Neuronal stem cell (in vitro differentiated cells): ENCODE data around the gene LY9.
A peak's percentile ranks its signal among the peaks of the same experiment; 100 is the strongest.

Experiments
- DNase-seq: peaks from one replicate; pipeline ENCODE4 v3.0.0-alpha.2; 2013; ENCODE audit warnings: low spot score
- H2AFZ ChIP-seq: one replicate; pipeline ENCODE4 v1.6.1; 2013; ENCODE audit warnings: mild to moderate bottlenecking, low read length, inconsistent platforms
- H2AK5ac ChIP-seq: 2 replicates; pipeline ENCODE4 v1.6.1; 2013; ENCODE audit warnings: low read depth, mild to moderate bottlenecking, inconsistent platforms, low read length, moderate library complexity, mixed read lengths
- H2BK120ac ChIP-seq: 2 replicates; pipeline ENCODE4 v1.6.1; 2013; ENCODE audit warnings: low read depth, mild to moderate bottlenecking, inconsistent platforms, low read length, moderate library complexity, mixed read lengths
- H2BK12ac ChIP-seq: one replicate; pipeline ENCODE4 v1.6.1; 2013; ENCODE audit warnings: low read length, inconsistent platforms
- H2BK15ac ChIP-seq: 2 replicates; pipeline ENCODE4 v1.6.1; 2013; ENCODE audit warnings: mild to moderate bottlenecking, low read length, inconsistent platforms, mixed read lengths
- H2BK5ac ChIP-seq: one replicate; pipeline ENCODE4 v1.6.1; 2013; ENCODE audit warnings: inconsistent platforms, mild to moderate bottlenecking, low read length, moderate library complexity
- H3K14ac ChIP-seq: one replicate; pipeline ENCODE4 v1.6.1; 2013; ENCODE audit warnings: low read length, inconsistent platforms
- H3K18ac ChIP-seq: 2 replicates; pipeline ENCODE4 v1.6.1; 2013; ENCODE audit warnings: low read length, inconsistent platforms
- H3K23ac ChIP-seq: 2 replicates; pipeline ENCODE4 v1.6.1; 2013; ENCODE audit warnings: low read depth, mild to moderate bottlenecking, mixed read lengths, low read length, inconsistent platforms; ENCODE audit not compliant: poor library complexity
- H3K27ac ChIP-seq: replicated peaks from 3 replicates; pipeline ENCODE4 v1.5.1; 2013; ENCODE audit warnings: low read length, inconsistent platforms
- H3K27me3 ChIP-seq, 3 experiments: 2 replicates each; pipeline ENCODE4 v1.6.1; 2013; ENCODE audit warnings: low read length in 3 of 3, mild to moderate bottlenecking in 2 of 3, inconsistent platforms in 1 of 3, low read depth in 1 of 3, mixed read lengths in 1 of 3, moderate library complexity in 1 of 3; ENCODE audit not compliant: control insufficient read depth in 3 of 3, insufficient read depth in 3 of 3
- H3K36me3 ChIP-seq, 2 donors: replicated peaks in 1 of 2; 2 replicates each; pipeline ENCODE4 v1.6.1; 2013; ENCODE audit warnings: low read length in 2 of 2; ENCODE audit not compliant: control insufficient read depth in 2 of 2, insufficient read depth in 2 of 2
- H3K4ac ChIP-seq: 2 replicates; pipeline ENCODE4 v1.6.1; 2013; ENCODE audit warnings: inconsistent platforms, mild to moderate bottlenecking, low read length, moderate library complexity
- H3K4me1 ChIP-seq, 2 donors: 1 replicate in 1 of 2; 2 replicates in 1 of 2; pipeline ENCODE4 v1.6.1; 2013; ENCODE audit warnings: low read length in 2 of 2, low read depth in 1 of 2; ENCODE audit not compliant: control insufficient read depth in 2 of 2, insufficient read depth in 1 of 2
- H3K4me2 ChIP-seq: one replicate; pipeline ENCODE4 v1.6.1; 2013; ENCODE audit warnings: mild to moderate bottlenecking, low read length, inconsistent platforms; ENCODE audit not compliant: insufficient read depth, poor library complexity, severe bottlenecking
- H3K4me3 ChIP-seq, 2 donors: 2 replicates each; pipeline ENCODE4 v1.5.1; 2013; ENCODE audit warnings: low read length in 2 of 2, mild to moderate bottlenecking in 2 of 2, inconsistent platforms in 1 of 2, moderate library complexity in 1 of 2
- H3K79me1 ChIP-seq: one replicate; pipeline ENCODE4 v1.6.1; 2013; ENCODE audit warnings: low read depth, mild to moderate bottlenecking, inconsistent platforms, low read length, moderate library complexity
- H3K9ac ChIP-seq: one replicate; pipeline ENCODE4 v1.6.1; 2013; ENCODE audit warnings: mild to moderate bottlenecking, low read depth, low read length, inconsistent platforms; ENCODE audit not compliant: poor library complexity
- H3K9me3 ChIP-seq, 2 donors: replicated peaks in 1 of 2; 2 replicates each; pipeline versions ENCODE3 to v1.6.1; 2013; ENCODE audit warnings: low read length in 2 of 2, mild to moderate bottlenecking in 2 of 2, inconsistent platforms in 1 of 2, low read depth in 1 of 2, mixed read lengths in 1 of 2, moderate library complexity in 1 of 2; ENCODE audit not compliant: control insufficient read depth in 2 of 2, insufficient read depth in 1 of 2
- H4K8ac ChIP-seq: one replicate; pipeline ENCODE4 v1.6.1; 2013; ENCODE audit warnings: low read depth, mild to moderate bottlenecking, inconsistent platforms, low read length, moderate library complexity
- H4K91ac ChIP-seq: one replicate; pipeline ENCODE4 v1.6.1; 2013; ENCODE audit warnings: low read length, low read depth, mild to moderate bottlenecking, inconsistent platforms; ENCODE audit not compliant: poor library complexity
- WGBS, 2 donors: extraction: QIAGEN DNeasy Blood & Tissue Kit; methylation state at CpG; one replicate each; pipeline ENCODE4 v1.1.7; 2013; ENCODE audit warnings: missing lambda C conversion rate in 2 of 2, mixed read lengths in 1 of 2; ENCODE audit not compliant: insufficient read length in 2 of 2, insufficient replicate concordance in 1 of 2; ENCODE audit errors: extremely low coverage in 2 of 2; 5-methylcytosine and 5-hydroxymethylcytosine counted together

The LY9 gene

GRCh38 chr1:160773093-160773492 lies 22.9 kb upstream of the LY9 start:
- no peak overlapping the region for H2AK5ac ChIP-seq
- H3K9ac ChIP-seq = no peak overlapping the region
- H3K4me2 ChIP-seq = no peak overlapping the region
- H3K4ac ChIP-seq = no peak overlapping the region
- no peak overlapping the region for H3K4me3 ChIP-seq
- no peaks in the 10 kb centered on the region for H3K36me3 ChIP-seq
- DNase-seq = no peak
- H3K79me1 ChIP-seq = no peaks in the 10 kb centered on the region
- H3K4me1 ChIP-seq = peaks cover 0 to 3% of the 10 kb centered on the region in 2 donors
- H3K18ac ChIP-seq = no peak overlapping the region
- no peak overlapping the region for H2BK120ac ChIP-seq
- no peak overlapping the region for H2BK12ac ChIP-seq
- no CpG with 5 or more reads among the region's 3 CpGs for WGBS, 2 donors
- no peak overlapping the region for H4K91ac ChIP-seq
- H2BK5ac ChIP-seq = no peak overlapping the region
- H2BK15ac ChIP-seq = no peak overlapping the region
- H3K27me3 ChIP-seq = no peaks in the 10 kb centered on the region
- H3K27ac ChIP-seq = no peak overlapping the region
- no peaks in the 10 kb centered on the region for H3K9me3 ChIP-seq
- H3K14ac ChIP-seq = no peak overlapping the region
- H4K8ac ChIP-seq = no peak overlapping the region
- no peak overlapping the region for H3K23ac ChIP-seq
- no peak overlapping the region for H2AFZ ChIP-seq

- H3K9ac ChIP-seq = no peak overlapping the region
- no peak overlapping the region for H2BK12ac ChIP-seq
- no peaks in the 10 kb centered on the region for H3K79me1 ChIP-seq
- peaks cover 0 to 3% of the 10 kb centered on the region in 2 donors for H3K4me1 ChIP-seq
- H3K4ac ChIP-seq = no peak overlapping the region
- H3K14ac ChIP-seq = no peak overlapping the region
- H2BK5ac ChIP-seq = no peak overlapping the region
- no peak overlapping the region for H3K4me3 ChIP-seq
- no peaks in the 10 kb centered on the region for H3K27me3 ChIP-seq
- no peak overlapping the region for H2BK120ac ChIP-seq
- H3K9me3 ChIP-seq = no peaks in the 10 kb centered on the region
- no peak overlapping the region for H2AFZ ChIP-seq
- DNase-seq = no peak
- H3K4me2 ChIP-seq = no peak overlapping the region
- H3K23ac ChIP-seq = no peak overlapping the region
- WGBS, 2 donors = no CpG with 5 or more reads among the region's 2 CpGs
- H2AK5ac ChIP-seq = no peak overlapping the region
- H3K36me3 ChIP-seq = no peaks in the 10 kb centered on the region
- no peak overlapping the region for H3K27ac ChIP-seq
- H4K91ac ChIP-seq = no peak overlapping the region
- H2BK15ac ChIP-seq = no peak overlapping the region
- no peak overlapping the region for H3K18ac ChIP-seq
- no peak overlapping the region for H4K8ac ChIP-seq
These were observed 20.9 kb upstream of the LY9 start for GRCh38 chr1:160774886-160775719.

GRCh38 chr1:160776178-160776577 lies 19.8 kb upstream of the LY9 start:
- Histone ChIP-seq H3K14ac (no peak overlapping the region), H2AK5ac (peak overlapping the region; percentile 8), H2AFZ (no peak overlapping the region), H3K27me3 (no peaks in the 10 kb centered on the region), H3K4me1 (peaks cover 0 to 3% of the 10 kb centered on the region in 2 donors), H3K4me3 (no peak overlapping the region), H3K4ac (no peak overlapping the region), H3K18ac (no peak overlapping the region), H3K9me3 (no peaks in the 10 kb centered on the region), H3K36me3 (no peaks in the 10 kb centered on the region), H4K8ac (no peak overlapping the region), H4K91ac (no peak overlapping the region), H2BK5ac (no peak overlapping the region), H2BK12ac (no peak overlapping the region), H3K23ac (no peak overlapping the region), H2BK15ac (no peak overlapping the region), H3K27ac (no peak overlapping the region), H3K4me2 (no peak overlapping the region), H3K9ac (no peak overlapping the region), H3K79me1 (no peaks in the 10 kb centered on the region), H2BK120ac (no peak overlapping the region)
- no peak for DNase-seq
- no CpG with 5 or more reads among the region's 1 CpG for WGBS, 2 donors

GRCh38 chr1:160777486-160778089 lies 18.4 kb upstream of the LY9 start:
- no peaks in the 10 kb centered on the region for H3K79me1 ChIP-seq
- H2BK12ac ChIP-seq = no peak overlapping the region
- H2AK5ac ChIP-seq = no peak overlapping the region
- H2AFZ ChIP-seq = no peak overlapping the region
- WGBS, 2 donors = no CpG with 5 or more reads among the region's 7 CpGs
- H3K9me3 ChIP-seq = no peaks in the 10 kb centered on the region
- H2BK15ac ChIP-seq = no peak overlapping the region
- H3K36me3 ChIP-seq = no peaks in the 10 kb centered on the region
- no peak overlapping the region for H3K4me3 ChIP-seq
- H2BK120ac ChIP-seq = no peak overlapping the region
- H3K27ac ChIP-seq = no peak overlapping the region
- H3K23ac ChIP-seq = no peak overlapping the region
- no peak overlapping the region for H3K4me2 ChIP-seq
- H4K91ac ChIP-seq = no peak overlapping the region
- no peak overlapping the region for H4K8ac ChIP-seq
- no peaks in the 10 kb centered on the region for H3K27me3 ChIP-seq
- H3K14ac ChIP-seq = no peak overlapping the region
- H3K4me1 ChIP-seq = peaks cover 0 to 4% of the 10 kb centered on the region in 2 donors
- no peak overlapping the region for H2BK5ac ChIP-seq
- no peak overlapping the region for H3K4ac ChIP-seq
- H3K9ac ChIP-seq = no peak overlapping the region
- DNase-seq = peak; percentile 46
- H3K18ac ChIP-seq = no peak overlapping the region
